Skeletal muscle tissue (tissue), 4 donors: Measurements from ENCODE around the gene MIA2. TPM values are rescaled to one million over a fixed set of nuclear protein-coding genes. Genes with fewer than 3 reads are reported as not detected.
A peak's percentile ranks its signal among the peaks of the same experiment; 100 is the strongest.
"Not testable (repeated sequence)": the region's sequence is repeated elsewhere in the genome, so short reads cannot be mapped to it uniquely, and the experiment has no call there.

Source experiments
- H3K27ac ChIP-seq: one replicate; pipeline ENCODE4 v1.7.0; 2013; ENCODE audit warnings: mild to moderate bottlenecking, low read depth, low read length, inconsistent platforms
- H3K27me3 ChIP-seq, 3 donors: one replicate each; pipeline ENCODE4 v1.7.0; 2013; ENCODE audit warnings: low read length in 3 of 3; ENCODE audit not compliant: control insufficient read depth in 3 of 3, insufficient read depth in 3 of 3
- H3K36me3 ChIP-seq, 3 donors: one replicate each; pipeline ENCODE4 v1.7.0; 2013; ENCODE audit warnings: low read length in 3 of 3; ENCODE audit not compliant: control insufficient read depth in 3 of 3, insufficient read depth in 3 of 3
- H3K4me1 ChIP-seq, 3 donors: one replicate each; pipeline ENCODE4 v1.7.0; 2013; ENCODE audit warnings: low read length in 3 of 3, mild to moderate bottlenecking in 3 of 3; ENCODE audit not compliant: control insufficient read depth in 3 of 3, insufficient read depth in 3 of 3
- H3K4me3 ChIP-seq, 3 donors: one replicate each; pipeline ENCODE4 v1.7.0; 2013; ENCODE audit warnings: low read length in 3 of 3
- H3K9ac ChIP-seq, 3 donors: one replicate each; pipeline ENCODE4 v1.7.0; 2013; ENCODE audit warnings: low read length in 3 of 3, mild to moderate bottlenecking in 3 of 3, moderate library complexity in 2 of 3, low read depth in 1 of 3
- H3K9me3 ChIP-seq, 3 donors: one replicate each; pipeline ENCODE4 v1.7.0; 2013; ENCODE audit warnings: low read length in 3 of 3; ENCODE audit not compliant: control insufficient read depth in 3 of 3
- total RNA-seq: library from RNA; depleted of rRNA; stranded (reverse); fragments of >200 nt; gene quantifications from one replicate; pipeline ENCODE4 v1.2.3, GENCODE V29; 2014
- donor health status: Osteomylitis.

MIA2 gene
- total RNA-seq, 1 donor from 2014 or later = 15.7 TPM

GRCh38 chr14:39266871-39267607 lies 33.3 kb downstream of the MIA2 start:
- peak overlapping the region; percentile 92 to 96 (median 94) for H3K9ac ChIP-seq
- H3K4me1 ChIP-seq = peaks cover 7 to 18% (median 10%) of the 10 kb centered on the region in 3 donors
- H3K36me3 ChIP-seq = peaks cover 0 to 3% (median 0%) of the 10 kb centered on the region in 3 donors
- H3K27ac ChIP-seq = peak overlapping the region; percentile 94
- no peaks in the 10 kb centered on the region for H3K9me3 ChIP-seq
- H3K27me3 ChIP-seq = no peaks in the 10 kb centered on the region
- peak overlapping the region; percentile 81 to 97 (median 88) for H3K4me3 ChIP-seq

DNA sequence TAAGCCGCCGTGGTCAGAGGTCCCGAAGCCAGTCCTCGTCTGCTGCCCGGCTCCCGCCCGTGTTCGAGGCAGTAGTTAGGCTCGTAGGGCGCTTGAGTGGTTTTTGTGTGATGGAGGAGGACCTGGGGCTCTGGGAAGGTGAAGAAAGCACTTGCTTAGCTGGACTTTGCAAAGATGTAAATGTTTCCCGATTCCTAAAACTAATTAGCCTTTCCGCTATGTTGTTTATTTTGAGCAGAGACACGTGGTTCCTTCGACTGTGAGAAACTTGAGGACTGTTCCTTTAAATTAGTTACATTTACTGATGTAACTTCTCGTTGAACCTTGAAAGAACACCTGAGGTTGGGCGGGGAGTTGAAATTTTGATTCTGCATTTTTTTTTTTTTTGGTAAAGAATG lies 33.9 kb downstream of the MIA2 start:
- H3K9me3 ChIP-seq = no peaks in the 10 kb centered on the region
- peak overlapping the region; percentile 81 to 97 (median 88) for H3K4me3 ChIP-seq
- peaks cover 0 to 3% (median 0%) of the 10 kb centered on the region in 3 donors for H3K36me3 ChIP-seq
- H3K9ac ChIP-seq = peak overlapping the region; percentile 92 to 96 (median 94)
- peak overlapping the region; percentile 94 for H3K27ac ChIP-seq
- H3K4me1 ChIP-seq = peaks cover 7 to 18% (median 10%) of the 10 kb centered on the region in 3 donors
- H3K27me3 ChIP-seq = no peaks in the 10 kb centered on the region

DNA sequence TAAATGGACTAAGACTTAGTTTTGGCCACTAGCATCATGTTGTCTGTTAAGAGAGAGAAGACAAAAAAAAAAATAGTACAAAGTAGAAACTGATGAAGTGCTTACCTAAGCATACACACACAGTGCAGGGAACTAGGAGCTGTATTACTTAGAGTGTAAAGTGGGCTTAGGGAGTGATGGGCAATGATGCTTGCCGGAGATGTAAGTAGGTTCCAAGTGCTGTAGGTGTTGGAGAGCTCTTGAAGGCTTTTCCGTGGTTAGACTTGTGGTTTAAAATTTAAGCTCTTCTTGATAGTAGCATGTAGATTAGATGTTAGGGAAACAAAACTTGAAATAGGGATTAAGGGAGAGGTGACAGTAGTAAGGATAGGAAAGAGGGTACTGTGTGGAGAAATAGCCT lies 34.7 kb downstream of the MIA2 start:
- no peaks in the 10 kb centered on the region for H3K27me3 ChIP-seq
- H3K4me1 ChIP-seq = peaks cover 7 to 18% (median 10%) of the 10 kb centered on the region in 3 donors
- H3K9me3 ChIP-seq = no peaks in the 10 kb centered on the region
- peaks cover 0 to 3% (median 0%) of the 10 kb centered on the region in 3 donors for H3K36me3 ChIP-seq
- H3K4me3 ChIP-seq = peak overlapping the region; percentile 55 to 97 (median 88)
- peak overlapping the region; percentile 8 to 96 (median 68) for H3K9ac ChIP-seq
- no peak overlapping the region for H3K27ac ChIP-seq

- H3K27me3 ChIP-seq = no peaks in the 10 kb centered on the region
- peaks cover 7 to 22% (median 14%) of the 10 kb centered on the region in 3 donors for H3K4me1 ChIP-seq
- H3K36me3 ChIP-seq = peaks cover 0 to 2% (median 0%) of the 10 kb centered on the region in 3 donors
- H3K4me3 ChIP-seq = no peak overlapping the region
- H3K9ac ChIP-seq = no peak overlapping the region
- no peaks in the 10 kb centered on the region for H3K9me3 ChIP-seq
- no peak overlapping the region for H3K27ac ChIP-seq
Measured at GRCh38 chr14:39272918-39273317, 39.2 kb downstream of the MIA2 start.

DNA sequence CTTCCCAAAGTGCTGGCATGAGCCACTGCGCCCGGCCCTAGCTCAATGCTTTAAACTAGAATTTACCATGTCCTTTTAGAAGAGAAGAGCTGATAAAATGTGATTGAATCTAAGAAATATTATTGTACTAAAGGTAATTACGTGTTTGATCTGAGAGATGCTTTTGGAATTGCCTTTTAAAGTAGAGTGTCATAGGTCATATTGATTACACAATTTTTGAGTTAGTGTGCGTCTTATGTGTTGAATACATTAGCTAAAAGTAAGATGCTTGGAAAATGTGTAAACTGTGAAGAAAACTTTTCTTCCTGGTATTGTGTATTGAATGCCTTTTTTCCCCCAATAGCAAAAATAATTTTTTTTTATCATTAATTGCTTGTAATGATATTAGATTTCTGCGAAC lies 41.7 kb downstream of the MIA2 start:
- H3K9ac ChIP-seq = no peak overlapping the region
- H3K9me3 ChIP-seq = no peaks in the 10 kb centered on the region
- H3K36me3 ChIP-seq = peaks cover 0 to 10% (median 8%) of the 10 kb centered on the region in 3 donors
- H3K27me3 ChIP-seq = no peaks in the 10 kb centered on the region
- H3K4me3 ChIP-seq = no peak overlapping the region
- no peak overlapping the region for H3K27ac ChIP-seq
- peaks cover 1 to 5% (median 4%) of the 10 kb centered on the region in 3 donors for H3K4me1 ChIP-seq

DNA sequence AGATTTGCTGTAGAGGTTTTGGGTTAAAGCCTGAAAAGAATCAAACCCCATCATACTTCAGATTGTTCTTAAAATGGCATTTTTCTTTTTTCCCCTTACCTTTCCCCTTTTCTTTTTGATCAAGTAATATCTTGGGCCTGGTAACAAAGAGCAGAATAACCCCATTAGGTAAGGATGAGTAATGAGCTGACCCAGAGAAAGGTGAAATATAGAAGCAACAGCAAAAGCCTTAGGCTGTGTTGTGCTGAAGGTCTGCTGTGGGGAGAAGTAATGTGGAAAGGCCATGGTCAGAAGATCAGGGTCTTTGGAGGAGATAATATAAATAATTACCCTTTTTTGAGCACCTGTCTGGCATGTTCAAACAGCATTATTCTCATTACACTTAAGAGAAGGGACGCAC lies 42.3 kb downstream of the MIA2 start:
- Histone ChIP-seq H3K4me3 (no peak overlapping the region), H3K4me1 (peaks cover 0 to 5% (median 4%) of the 10 kb centered on the region in 3 donors), H3K27ac (no peak overlapping the region), H3K27me3 (no peaks in the 10 kb centered on the region), H3K36me3 (peaks cover under 1 to 10% (median 9%) of the 10 kb centered on the region in 3 donors), H3K9me3 (no peaks in the 10 kb centered on the region), H3K9ac (peak overlapping the region in 1 of 3 donors; percentile 8)

- Histone ChIP-seq H3K36me3 (peaks cover 3 to 10% (median 10%) of the 10 kb centered on the region in 3 donors), H3K9me3 (no peaks in the 10 kb centered on the region), H3K27ac (no peak overlapping the region), H3K9ac (no peak overlapping the region), H3K4me1 (peaks cover 0 to 5% (median 4%) of the 10 kb centered on the region in 3 donors), H3K27me3 (no peaks in the 10 kb centered on the region), H3K4me3 (no peak overlapping the region)
Measured at GRCh38 chr14:39276579-39277114, 42.9 kb downstream of the MIA2 start.

GRCh38 chr14:39279515-39279914 lies 45.8 kb downstream of the MIA2 start:
- H3K9ac ChIP-seq = no peak overlapping the region
- H3K4me1 ChIP-seq = peaks cover 0 to 5% (median 4%) of the 10 kb centered on the region in 3 donors
- no peak overlapping the region for H3K4me3 ChIP-seq
- H3K27ac ChIP-seq = no peak overlapping the region
- no peaks in the 10 kb centered on the region for H3K27me3 ChIP-seq
- H3K36me3 ChIP-seq = peaks cover 3 to 20% (median 18%) of the 10 kb centered on the region in 3 donors
- H3K9me3 ChIP-seq = no peaks in the 10 kb centered on the region

DNA sequence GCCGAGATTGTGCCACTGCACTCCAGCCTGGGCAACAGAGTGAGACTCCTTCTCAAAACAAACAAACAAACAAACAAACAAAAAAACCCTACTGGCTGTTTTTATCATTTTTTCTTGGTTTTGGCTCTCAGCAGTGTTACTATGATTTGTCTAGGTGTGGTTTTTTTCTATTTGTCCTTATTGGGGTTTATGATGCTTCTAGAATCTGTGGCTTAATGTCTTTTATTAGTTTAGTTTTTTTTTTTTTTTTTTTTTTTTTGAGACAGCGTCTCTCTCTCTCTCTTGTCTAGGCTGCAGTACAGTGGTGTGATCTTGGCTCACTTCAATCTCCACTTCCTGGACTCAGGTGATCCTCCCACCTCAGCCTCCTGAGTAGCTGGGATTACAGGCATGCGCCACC lies 47.0 kb downstream of the MIA2 start:
- H3K9me3 ChIP-seq, H3K9ac ChIP-seq, H3K27me3 ChIP-seq, H3K4me3 ChIP-seq, H3K27ac ChIP-seq, H3K4me1 ChIP-seq: not testable (repeated sequence)
- H3K36me3 ChIP-seq = peaks cover 3 to 20% (median 18%) of the 10 kb centered on the region in 3 donors

DNA sequence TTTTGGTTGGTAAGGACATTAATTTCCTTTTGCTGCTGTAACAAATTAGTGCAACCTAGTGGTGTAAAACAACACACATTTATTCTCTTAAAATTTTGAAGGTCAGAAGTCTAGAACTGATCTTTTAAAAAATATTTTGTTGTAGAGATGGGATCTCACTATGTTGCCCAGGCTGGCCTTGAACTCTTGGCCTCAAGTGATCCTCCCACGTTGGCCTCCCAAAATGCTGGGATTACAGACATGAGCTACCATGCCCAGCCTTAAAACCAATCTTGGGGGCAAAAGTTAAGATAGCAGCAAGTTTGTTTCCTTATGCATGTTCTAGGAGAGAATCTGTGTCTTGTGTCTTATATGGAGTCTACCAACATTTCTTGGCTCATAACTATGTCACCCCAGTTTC lies 55.8 kb downstream of the MIA2 start:
- Histone ChIP-seq H3K27ac (no peak overlapping the region), H3K36me3 (peaks cover 14 to 21% (median 18%) of the 10 kb centered on the region in 3 donors), H3K9me3 (no peaks in the 10 kb centered on the region), H3K27me3 (no peaks in the 10 kb centered on the region), H3K9ac (no peak overlapping the region), H3K4me1 (no peaks in the 10 kb centered on the region), H3K4me3 (no peak overlapping the region)
